ENCODE measurements around the gene LRP1B. TPM values are rescaled to one million over a fixed set of nuclear protein-coding genes. Genes with fewer than 3 reads are reported as not detected.

The LRP1B gene
- total and polyA plus RNA-seq, 7 experiments from 2014 or later: 0.10 TPM; not detected in 6

DNA sequence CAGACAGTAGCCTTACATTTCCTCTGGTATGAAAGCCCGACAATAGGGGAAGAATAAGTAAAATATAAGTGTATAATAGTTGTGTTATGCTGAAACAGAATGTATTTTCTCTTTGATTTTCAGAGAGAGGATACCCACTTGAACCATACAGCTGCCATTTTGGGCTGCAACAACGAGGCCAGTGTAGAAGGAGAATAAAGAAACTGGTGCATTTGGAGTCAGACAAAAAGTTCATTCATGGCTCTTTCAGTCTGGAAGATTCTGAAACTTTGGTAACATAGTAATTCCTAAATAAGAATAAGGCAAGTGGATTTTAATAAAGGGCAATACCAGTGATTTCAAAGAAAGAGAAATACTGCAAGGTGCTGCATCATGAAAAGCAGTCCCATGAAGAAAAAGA, 610.9 kb downstream of the LRP1B start:
- Histone ChIP-seq H3K27me3 (ENCODE audit: control insufficient read depth in 2 of 2, insufficient read depth in 2 of 2, low read length in 2 of 2) (no peaks in the 10 kb centered on the region), H3K4me3 (ENCODE audit: low read length) (no peak overlapping the region), H3K9me3 (ENCODE audit: control insufficient read depth in 2 of 3, low read length in 3 of 3) (no peaks in the 10 kb centered on the region), H3K36me3 (ENCODE audit: control insufficient read depth in 2 of 3, insufficient read depth in 3 of 3, low read length in 3 of 3) (no peaks in the 10 kb centered on the region), H3K4me1 (ENCODE audit: control insufficient read depth in 2 of 2, insufficient read depth in 2 of 2, low read length in 2 of 2) (no peaks in the 10 kb centered on the region), H3K27ac (ENCODE audit: low read depth, low read length) (no peak overlapping the region)
- H3K9me3 Mint-ChIP-seq: peaks cover 0 to 14% (median 0%) of the 10 kb centered on the region in 11 donors
- no peaks in the 10 kb centered on the region for H3K4me1 Mint-ChIP-seq
- intact Hi-C loops (cut with micrococcal nuclease): no loop called here
- no peak overlapping the region for H3K27ac Mint-ChIP-seq
- H3K27me3 Mint-ChIP-seq: no peaks in the 10 kb centered on the region
- DNase-seq (no peak), ATAC-seq (no peak)
- ChIA-PET POLR2A (no interaction called here), CTCF (no interaction called here)
- no peaks in the 10 kb centered on the region for H3K36me3 Mint-ChIP-seq
- no peak overlapping the region for H3K4me3 Mint-ChIP-seq

DNA sequence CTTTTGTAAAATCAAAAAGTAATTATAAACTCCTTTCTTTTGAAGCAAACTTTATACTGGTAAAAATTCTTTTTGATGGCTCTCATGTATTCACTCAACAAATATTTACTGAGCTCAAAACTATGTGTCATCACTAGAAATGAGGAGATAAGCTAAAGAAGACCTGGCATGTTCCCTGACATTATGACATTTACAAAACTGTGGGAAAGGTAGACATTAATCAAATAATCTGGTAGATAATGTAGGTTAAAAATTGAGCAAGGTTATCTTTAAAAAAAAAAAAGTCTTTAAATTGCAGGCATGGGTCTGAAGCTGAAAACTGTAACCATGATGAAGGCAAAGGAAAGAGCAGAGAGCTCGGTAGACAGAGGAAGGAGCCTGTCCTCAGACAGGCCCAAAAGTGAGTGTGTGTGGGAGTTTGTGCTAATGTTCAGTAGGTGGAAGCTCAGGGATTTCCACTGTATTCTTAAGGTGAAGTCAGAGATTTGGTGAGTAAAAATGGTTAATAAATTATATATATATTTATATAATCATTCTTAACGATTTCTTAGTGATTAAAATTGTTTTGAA, 612.9 kb downstream of the LRP1B start:
- H3K36me3 ChIP-seq (ENCODE audit: control insufficient read depth in 2 of 3, insufficient read depth in 3 of 3, low read length in 3 of 3): no peaks in the 10 kb centered on the region
- no peaks in the 10 kb centered on the region for H3K27me3 Mint-ChIP-seq
- CTCF ChIA-PET: no interaction called here
- H3K9me3 ChIP-seq (ENCODE audit: control insufficient read depth in 2 of 3, low read length in 3 of 3): no peaks in the 10 kb centered on the region
- H3K4me3 Mint-ChIP-seq: no peak overlapping the region
- H3K27ac Mint-ChIP-seq: no peak overlapping the region
- no peak for DNase-seq
- intact Hi-C loops (cut with micrococcal nuclease): no loop called here
- peaks cover 0 to 14% (median 2%) of the 10 kb centered on the region in 11 donors for H3K9me3 Mint-ChIP-seq
- no peaks in the 10 kb centered on the region for H3K4me1 Mint-ChIP-seq
- no peaks in the 10 kb centered on the region for H3K27me3 ChIP-seq (ENCODE audit: control insufficient read depth in 2 of 2, insufficient read depth in 2 of 2, low read length in 2 of 2)
- no peak for ATAC-seq
- H3K27ac ChIP-seq (ENCODE audit: low read depth, low read length): no peak overlapping the region
- no peaks in the 10 kb centered on the region for H3K36me3 Mint-ChIP-seq
- POLR2A ChIA-PET: interaction anchor here (0.7 kb wide), 1 partner anchor 106 kb away, joined by 6 read pairs; no protein-coding TSS in a partner anchor
- H3K4me1 ChIP-seq (ENCODE audit: control insufficient read depth in 2 of 2, insufficient read depth in 2 of 2, low read length in 2 of 2): no peaks in the 10 kb centered on the region
- H3K4me3 ChIP-seq (ENCODE audit: low read length): no peak overlapping the region

- H3K27me3 ChIP-seq (ENCODE audit: control insufficient read depth in 2 of 2, insufficient read depth in 2 of 2, low read length in 2 of 2): no peaks in the 10 kb centered on the region
- no peaks in the 10 kb centered on the region for H3K4me1 Mint-ChIP-seq
- no peaks in the 10 kb centered on the region for H3K27me3 Mint-ChIP-seq
- DNase-seq (no peak), ATAC-seq (no peak)
- no peaks in the 10 kb centered on the region for H3K36me3 Mint-ChIP-seq
- no peaks in the 10 kb centered on the region for H3K9me3 ChIP-seq (ENCODE audit: control insufficient read depth in 2 of 3, low read length in 3 of 3)
- CTCF ChIA-PET: no interaction called here
- H3K27ac ChIP-seq (ENCODE audit: low read depth, low read length): no peak overlapping the region
- H3K4me3 Mint-ChIP-seq: no peak overlapping the region
- H3K27ac Mint-ChIP-seq: no peak overlapping the region
- H3K36me3 ChIP-seq (ENCODE audit: control insufficient read depth in 2 of 3, insufficient read depth in 3 of 3, low read length in 3 of 3): no peaks in the 10 kb centered on the region
- no peaks in the 10 kb centered on the region for H3K4me1 ChIP-seq (ENCODE audit: control insufficient read depth in 2 of 2, insufficient read depth in 2 of 2, low read length in 2 of 2)
- no peak overlapping the region for H3K4me3 ChIP-seq (ENCODE audit: low read length)
- POLR2A ChIA-PET: no interaction called here
- peaks cover 0 to 12% (median 2%) of the 10 kb centered on the region in 11 donors for H3K9me3 Mint-ChIP-seq
- intact Hi-C loops (cut with micrococcal nuclease): no loop called here
Observed at GRCh38 chr2:141517180-141517851, 613.5 kb downstream of the LRP1B start.

DNA sequence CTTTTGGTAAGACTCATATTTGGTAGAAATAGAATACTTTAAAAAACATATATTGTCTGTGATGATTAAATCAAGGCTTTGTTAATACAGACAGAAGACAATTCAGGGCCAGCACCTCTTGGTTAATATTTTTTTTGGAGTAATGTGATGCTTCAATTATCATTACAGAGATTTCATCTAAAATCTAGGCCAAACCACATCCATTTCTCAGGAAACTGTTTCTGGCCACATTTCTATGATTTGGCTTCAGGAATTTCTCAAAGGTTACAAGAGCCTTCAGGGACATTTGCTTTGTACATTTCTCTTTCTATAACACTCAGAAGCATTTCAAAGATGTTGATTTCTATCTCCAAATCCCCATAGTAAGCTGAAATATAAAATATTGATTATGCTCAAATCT, 614.9 kb downstream of the LRP1B start:
- no peak overlapping the region for H3K27ac Mint-ChIP-seq
- H3K27me3 Mint-ChIP-seq: no peaks in the 10 kb centered on the region
- CTCF ChIA-PET: no interaction called here
- H3K4me3 ChIP-seq (ENCODE audit: low read length): no peak overlapping the region
- no peaks in the 10 kb centered on the region for H3K4me1 Mint-ChIP-seq
- H3K4me1 ChIP-seq (ENCODE audit: control insufficient read depth in 2 of 2, insufficient read depth in 2 of 2, low read length in 2 of 2): no peaks in the 10 kb centered on the region
- no peaks in the 10 kb centered on the region for H3K36me3 ChIP-seq (ENCODE audit: control insufficient read depth in 2 of 3, insufficient read depth in 3 of 3, low read length in 3 of 3)
- peaks cover 0 to 10% (median 2%) of the 10 kb centered on the region in 11 donors for H3K9me3 Mint-ChIP-seq
- ATAC-seq: no peak
- POLR2A ChIA-PET: no interaction called here
- H3K27ac ChIP-seq (ENCODE audit: low read depth, low read length): no peak overlapping the region
- intact Hi-C loops (cut with micrococcal nuclease): no loop called here
- H3K4me3 Mint-ChIP-seq: no peak overlapping the region
- DNase-seq: no peak
- no peaks in the 10 kb centered on the region for H3K27me3 ChIP-seq (ENCODE audit: control insufficient read depth in 2 of 2, insufficient read depth in 2 of 2, low read length in 2 of 2)
- no peaks in the 10 kb centered on the region for H3K36me3 Mint-ChIP-seq
- H3K9me3 ChIP-seq (ENCODE audit: control insufficient read depth in 2 of 3, low read length in 3 of 3): no peaks in the 10 kb centered on the region

GRCh38 chr2:141513853-141514252, 617.0 kb downstream of the LRP1B start:
- Mint-ChIP-seq H3K4me1 (no peaks in the 10 kb centered on the region), H3K4me3 (no peak overlapping the region)
- CTCF ChIA-PET: no interaction called here

GRCh38 chr2:141508806-141509595, 621.8 kb downstream of the LRP1B start:
- no peaks in the 10 kb centered on the region for H3K4me1 Mint-ChIP-seq
- no peaks in the 10 kb centered on the region for H3K27me3 Mint-ChIP-seq
- Histone ChIP-seq H3K9me3 (ENCODE audit: control insufficient read depth in 2 of 3, low read length in 3 of 3) (no peaks in the 10 kb centered on the region), H3K4me3 (ENCODE audit: low read length) (no peak overlapping the region), H3K27ac (ENCODE audit: low read depth, low read length) (no peak overlapping the region), H3K4me1 (ENCODE audit: control insufficient read depth in 2 of 2, insufficient read depth in 2 of 2, low read length in 2 of 2) (no peaks in the 10 kb centered on the region), H3K36me3 (ENCODE audit: control insufficient read depth in 2 of 3, insufficient read depth in 3 of 3, low read length in 3 of 3) (no peaks in the 10 kb centered on the region), H3K27me3 (ENCODE audit: control insufficient read depth in 2 of 2, insufficient read depth in 2 of 2, low read length in 2 of 2) (no peaks in the 10 kb centered on the region)
- ATAC-seq (no peak), DNase-seq (no peak)
- no peaks in the 10 kb centered on the region for H3K36me3 Mint-ChIP-seq
- POLR2A ChIA-PET: no interaction called here
- no peak overlapping the region for H3K27ac Mint-ChIP-seq
- CTCF ChIA-PET: no interaction called here
- intact Hi-C loops (cut with micrococcal nuclease): no loop called here
- peaks cover 0 to 7% (median 0%) of the 10 kb centered on the region in 11 donors for H3K9me3 Mint-ChIP-seq
- H3K4me3 Mint-ChIP-seq: no peak overlapping the region

More at GRCh38 chr2:141513853-141514252, 617.0 kb downstream of the LRP1B start:
- Histone ChIP-seq H3K4me1 (ENCODE audit: control insufficient read depth in 2 of 2, insufficient read depth in 2 of 2, low read length in 2 of 2) (no peaks in the 10 kb centered on the region), H3K9me3 (ENCODE audit: control insufficient read depth in 2 of 3, low read length in 3 of 3) (no peaks in the 10 kb centered on the region), H3K27ac (ENCODE audit: low read depth, low read length) (no peak overlapping the region), H3K27me3 (ENCODE audit: control insufficient read depth in 2 of 2, insufficient read depth in 2 of 2, low read length in 2 of 2) (no peaks in the 10 kb centered on the region), H3K36me3 (ENCODE audit: control insufficient read depth in 2 of 3, insufficient read depth in 3 of 3, low read length in 3 of 3) (no peaks in the 10 kb centered on the region), H3K4me3 (ENCODE audit: low read length) (no peak overlapping the region)
- DNase-seq (no peak), ATAC-seq (no peak)
- H3K27me3 Mint-ChIP-seq: no peaks in the 10 kb centered on the region
- H3K27ac Mint-ChIP-seq: no peak overlapping the region
- POLR2A ChIA-PET: no interaction called here
- intact Hi-C loops (cut with micrococcal nuclease): no loop called here
- H3K9me3 Mint-ChIP-seq: peaks cover 0 to 15% (median 0%) of the 10 kb centered on the region in 11 donors
- no peaks in the 10 kb centered on the region for H3K36me3 Mint-ChIP-seq

All from naive thymus-derived CD4-positive, alpha-beta T cell (primary cell).